Glutamatergic neuron (in vitro differentiated cells): ENCODE measurements around the gene MARCHF2. TPM values are rescaled to one million over a fixed set of nuclear protein-coding genes. Genes with fewer than 3 reads are reported as not detected.

Source experiments
- DNase-seq: peaks from one replicate; pipeline ENCODE4 v3.0.0; 2022
- H3K27ac Mint-ChIP-seq: one replicate; pipeline ENCODE4 v1.8.0; 2020; ENCODE audit warnings: mild to moderate bottlenecking, mixed read lengths, inconsistent platforms; ENCODE audit not compliant: unreplicated experiment
- H3K27me3 Mint-ChIP-seq: one replicate; pipeline ENCODE4 v1.8.0; 2020; ENCODE audit warnings: mild to moderate bottlenecking, moderate library complexity, mixed read lengths, inconsistent platforms; ENCODE audit not compliant: unreplicated experiment
- H3K36me3 Mint-ChIP-seq: one replicate; pipeline ENCODE4 v1.8.0; 2020; ENCODE audit warnings: mild to moderate bottlenecking, mixed read lengths, inconsistent platforms; ENCODE audit not compliant: unreplicated experiment
- H3K4me1 Mint-ChIP-seq: one replicate; pipeline ENCODE4 v1.8.0; 2020; ENCODE audit warnings: mild to moderate bottlenecking, low read depth, mixed read lengths, inconsistent platforms; ENCODE audit not compliant: unreplicated experiment
- H3K4me3 Mint-ChIP-seq: one replicate; pipeline ENCODE4 v1.8.0; 2020; ENCODE audit warnings: mild to moderate bottlenecking, mixed read lengths, inconsistent platforms; ENCODE audit not compliant: unreplicated experiment
- H3K9me3 Mint-ChIP-seq: one replicate; pipeline ENCODE4 v1.8.0; 2020; ENCODE audit warnings: mild to moderate bottlenecking, moderate library complexity, mixed read lengths, inconsistent platforms; ENCODE audit not compliant: unreplicated experiment
- total RNA-seq: library from RNA; stranded (reverse); fragmentation: NEBNext Ultra II Directional; extraction: Animal tissue kit (Norgen Biotek cat#: 25700); gene quantifications from one replicate; pipeline ENCODE4 v1.2.1, GENCODE V29; 2021; ENCODE audit not compliant: unreplicated experiment
- TF ChIP-seq, protein P1 (sequence below): fragments of 200-600 bp; sonication (generic); IDR thresholded peaks from one replicate; pipeline ENCODE4 v1.5.0; 2021; ENCODE audit not compliant: partially characterized antibody, unreplicated experiment

Gene MARCHF2
- total RNA-seq, 1 donor from 2014 or later: 47.7 TPM

- TF ChIP-seq, protein P1, sequence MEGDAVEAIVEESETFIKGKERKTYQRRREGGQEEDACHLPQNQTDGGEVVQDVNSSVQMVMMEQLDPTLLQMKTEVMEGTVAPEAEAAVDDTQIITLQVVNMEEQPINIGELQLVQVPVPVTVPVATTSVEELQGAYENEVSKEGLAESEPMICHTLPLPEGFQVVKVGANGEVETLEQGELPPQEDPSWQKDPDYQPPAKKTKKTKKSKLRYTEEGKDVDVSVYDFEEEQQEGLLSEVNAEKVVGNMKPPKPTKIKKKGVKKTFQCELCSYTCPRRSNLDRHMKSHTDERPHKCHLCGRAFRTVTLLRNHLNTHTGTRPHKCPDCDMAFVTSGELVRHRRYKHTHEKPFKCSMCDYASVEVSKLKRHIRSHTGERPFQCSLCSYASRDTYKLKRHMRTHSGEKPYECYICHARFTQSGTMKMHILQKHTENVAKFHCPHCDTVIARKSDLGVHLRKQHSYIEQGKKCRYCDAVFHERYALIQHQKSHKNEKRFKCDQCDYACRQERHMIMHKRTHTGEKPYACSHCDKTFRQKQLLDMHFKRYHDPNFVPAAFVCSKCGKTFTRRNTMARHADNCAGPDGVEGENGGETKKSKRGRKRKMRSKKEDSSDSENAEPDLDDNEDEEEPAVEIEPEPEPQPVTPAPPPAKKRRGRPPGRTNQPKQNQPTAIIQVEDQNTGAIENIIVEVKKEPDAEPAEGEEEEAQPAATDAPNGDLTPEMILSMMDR: no peak
- H3K4me1 Mint-ChIP-seq: peaks cover 50% of the 10 kb centered on the region
- H3K36me3 Mint-ChIP-seq: no peaks in the 10 kb centered on the region
- peaks cover 2% of the 10 kb centered on the region for H3K27me3 Mint-ChIP-seq
- peak overlapping the region; percentile 71 for H3K27ac Mint-ChIP-seq
- DNase-seq: no peak
- peak overlapping the region; percentile 10 for H3K4me3 Mint-ChIP-seq
- peaks cover 3% of the 10 kb centered on the region for H3K9me3 Mint-ChIP-seq
Measured at GRCh38 chr19:8460516-8461298, 47.6 kb downstream of the MARCHF2 start.

GRCh38 chr19:8461376-8461775 is 48.3 kb downstream of the MARCHF2 start:
- no peaks in the 10 kb centered on the region for H3K36me3 Mint-ChIP-seq
- peaks cover 44% of the 10 kb centered on the region for H3K4me1 Mint-ChIP-seq
- H3K27me3 Mint-ChIP-seq: peaks cover 2% of the 10 kb centered on the region
- TF ChIP-seq, protein P1: no peak
- peak overlapping the region; percentile 2 for H3K27ac Mint-ChIP-seq
- no peak overlapping the region for H3K4me3 Mint-ChIP-seq
- peaks cover 5% of the 10 kb centered on the region for H3K9me3 Mint-ChIP-seq
- no peak for DNase-seq

- Mint-ChIP-seq H3K4me3 (no peak overlapping the region), H3K36me3 (peaks cover 3% of the 10 kb centered on the region), H3K9me3 (peaks cover 5% of the 10 kb centered on the region), H3K27me3 (peaks cover 2% of the 10 kb centered on the region), H3K4me1 (peaks cover 40% of the 10 kb centered on the region), H3K27ac (no peak overlapping the region)
- TF ChIP-seq, protein P1: no peak
- DNase-seq: no peak
Measured at GRCh38 chr19:8461891-8462290, 48.8 kb downstream of the MARCHF2 start.

- H3K4me3 Mint-ChIP-seq: no peak overlapping the region
Measured at GRCh38 chr19:8462571-8462970, 49.5 kb downstream of the MARCHF2 start.

DNA sequence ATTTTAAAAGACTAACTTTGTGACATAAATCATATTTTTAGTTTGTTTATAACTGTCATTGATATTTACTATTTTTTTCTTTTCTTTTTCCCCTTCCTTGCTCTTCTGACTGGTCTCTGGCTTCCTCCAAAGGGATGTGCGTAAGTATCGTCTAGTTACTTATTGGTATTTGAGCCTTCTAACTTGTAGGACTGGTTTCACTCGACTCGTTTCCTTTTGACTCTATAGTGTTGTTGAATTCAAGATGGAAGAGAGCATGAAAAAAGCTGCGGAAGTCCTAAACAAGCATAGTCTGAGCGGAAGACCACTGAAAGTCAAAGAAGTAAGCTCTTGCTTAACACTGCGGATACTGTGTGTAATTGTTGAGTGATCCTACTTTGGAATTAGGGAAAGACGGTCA is 50.3 kb downstream of the MARCHF2 start:
- TF ChIP-seq, protein P1: no peak
- Mint-ChIP-seq H3K9me3 (peaks cover 5% of the 10 kb centered on the region), H3K4me1 (peaks cover 31% of the 10 kb centered on the region), H3K27ac (no peak overlapping the region), H3K4me3 (no peak overlapping the region), H3K36me3 (peaks cover 3% of the 10 kb centered on the region), H3K27me3 (peaks cover 2% of the 10 kb centered on the region)
- DNase-seq: no peak

More at GRCh38 chr19:8462571-8462970, 49.5 kb downstream of the MARCHF2 start:
- TF ChIP-seq, protein P1: no peak
- Mint-ChIP-seq H3K27ac (no peak overlapping the region), H3K4me1 (peaks cover 37% of the 10 kb centered on the region), H3K36me3 (peaks cover 3% of the 10 kb centered on the region), H3K9me3 (peaks cover 5% of the 10 kb centered on the region), H3K27me3 (peaks cover 2% of the 10 kb centered on the region)
- no peak for DNase-seq
